Skin of body (tissue), 2 donors: ENCODE measurements around the gene LRMDA. TPM values are rescaled to one million over a fixed set of nuclear protein-coding genes. Genes with fewer than 3 reads are reported as not detected.

Experiments
- DNase-seq: peaks from one replicate; lab custom pipeline; 2025; lab: John Stamatoyannopoulos, UW
- total RNA-seq: library from RNA; depleted of rRNA; stranded (reverse); fragments of >200 nt; gene quantifications from one replicate; pipeline ENCODE4 v1.2.3, GENCODE V29; 2014

The LRMDA gene
- total RNA-seq, result 12.7 TPM

DNA sequence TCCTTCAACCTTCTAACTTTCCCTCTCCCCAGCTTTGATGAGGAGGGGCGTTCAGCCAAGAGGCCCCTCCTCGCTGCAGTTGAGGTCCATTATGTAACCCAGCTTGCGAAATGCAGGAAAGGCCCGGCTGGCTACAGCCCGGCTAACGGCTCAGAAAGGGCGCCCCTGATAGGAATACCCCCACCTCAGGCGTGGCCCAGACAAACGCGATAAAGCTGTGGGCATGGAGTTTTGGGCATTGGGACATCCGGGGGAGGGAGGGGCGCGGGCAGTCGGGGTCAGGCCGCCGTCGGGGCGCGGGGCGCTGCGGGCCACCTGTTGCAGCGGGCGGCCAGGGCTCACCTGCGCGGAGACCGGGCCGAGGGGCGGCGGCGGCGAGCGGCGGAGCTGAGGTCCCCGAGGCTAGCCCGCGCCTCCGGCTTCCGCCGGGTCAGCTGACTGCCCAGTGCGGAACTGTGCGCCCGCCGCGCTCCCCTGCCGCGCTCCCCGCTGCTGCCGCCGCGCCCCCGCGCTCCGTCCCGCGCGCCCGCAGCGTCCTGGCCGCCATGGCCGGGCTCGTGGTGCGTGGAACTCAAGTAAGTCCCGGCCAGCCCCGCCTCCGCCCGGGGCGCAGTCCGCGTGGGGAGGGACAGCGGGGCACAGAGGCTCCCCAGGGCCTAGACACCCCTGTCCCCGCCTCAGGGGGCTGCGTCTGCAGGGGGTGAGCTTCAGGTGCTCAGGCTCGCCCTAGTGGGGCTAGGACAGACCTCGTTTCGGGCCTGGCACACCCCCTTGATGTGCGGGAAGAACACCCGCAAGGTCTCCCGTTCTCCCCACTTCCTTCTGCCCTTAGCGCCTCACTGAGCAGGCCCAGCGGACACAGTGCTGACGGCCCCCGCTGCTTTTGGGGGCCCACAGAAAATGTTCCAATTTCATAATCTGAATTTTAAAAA is at the start of gene LRMDA:
TSS of gene LRMDA (plus strand) at position 445 of the 932 bp plus-strand sequence.
- DNase-seq, result no peak

DNA sequence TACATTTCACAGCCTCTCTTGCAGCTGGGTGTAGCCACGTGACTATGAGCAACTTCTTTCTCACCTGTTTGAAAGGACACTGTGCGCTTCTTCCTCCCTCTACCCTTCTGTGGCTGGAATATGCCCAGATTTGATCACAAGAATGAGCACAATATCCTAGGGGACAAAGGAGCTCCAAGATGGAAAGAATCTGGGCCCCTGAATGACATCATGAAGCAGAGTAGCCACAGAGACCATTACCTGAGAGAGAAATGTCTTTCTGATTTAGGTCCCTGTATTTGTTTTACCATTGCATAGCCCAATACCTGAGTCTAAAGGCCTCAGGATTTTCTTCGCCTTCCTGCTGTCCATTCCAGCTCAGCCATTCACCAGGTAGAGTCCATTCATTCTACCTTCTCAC is 45.3 kb upstream of the LRMDA start:
- DNase-seq, result no peak

DNA sequence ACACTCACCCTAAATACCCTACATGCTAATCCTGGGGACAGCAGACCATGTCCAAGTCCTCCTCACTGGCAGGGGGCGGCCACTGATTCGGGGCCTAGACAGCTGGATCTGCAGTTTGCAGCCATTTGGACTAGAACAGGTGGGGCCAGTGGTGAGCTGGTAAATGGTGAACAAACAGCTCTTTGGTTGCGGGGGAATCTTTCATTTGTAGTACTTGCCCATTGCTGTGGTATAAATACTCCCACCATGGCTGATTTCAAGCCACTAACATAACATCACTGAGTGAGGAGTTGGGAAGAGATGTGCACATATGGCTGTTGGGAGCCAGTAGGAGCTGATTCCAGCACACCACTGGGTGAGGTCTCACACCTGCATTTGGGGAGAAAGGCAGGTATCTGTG is 43.3 kb upstream of the LRMDA start:
- no peak for DNase-seq

GRCh38 chr10:75390178-75390577 is 41.2 kb upstream of the LRMDA start:
- DNase-seq, result no peak

- no peak for DNase-seq
Measured at GRCh38 chr10:75392271-75392670, 39.2 kb upstream of the LRMDA start.

DNA sequence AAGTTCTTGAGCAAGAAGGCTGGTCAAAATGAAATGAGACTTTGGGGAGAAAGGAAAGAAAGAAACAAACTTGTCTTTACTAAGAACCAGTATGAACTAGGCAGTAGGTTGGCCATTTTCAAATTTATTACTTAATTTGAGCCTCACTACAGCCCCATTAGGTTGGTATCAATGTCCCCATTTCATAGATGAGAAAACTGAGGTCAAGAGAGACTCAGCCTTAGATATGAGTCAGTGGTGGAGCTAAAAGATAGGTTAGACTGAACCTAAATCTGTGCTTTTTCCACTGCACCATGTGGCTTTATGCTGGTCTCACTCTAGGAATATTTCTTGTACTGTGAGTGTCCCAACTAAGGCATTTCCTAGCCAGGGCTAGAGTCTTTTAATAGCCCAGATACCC is 38.7 kb upstream of the LRMDA start:
- no peak for DNase-seq

DNA sequence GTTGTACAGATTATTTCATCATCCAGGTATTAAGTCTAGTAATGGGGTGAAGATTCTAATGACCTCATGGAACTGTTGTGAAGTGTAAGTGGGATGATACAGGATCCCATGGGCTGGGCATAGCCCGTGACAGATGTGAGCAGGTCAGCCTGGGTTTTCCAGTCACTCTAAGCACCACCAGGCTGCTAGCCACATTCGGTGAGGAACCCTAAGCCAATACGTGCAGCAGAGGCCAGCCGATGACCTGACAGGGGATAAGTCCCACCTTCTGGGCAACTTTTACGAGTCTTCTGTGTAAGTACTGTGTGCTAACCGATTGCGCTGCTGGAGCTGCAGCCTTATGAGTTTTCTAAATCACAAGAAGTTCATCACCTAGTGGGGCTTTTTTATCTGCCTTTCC is 37.2 kb upstream of the LRMDA start:
- no peak for DNase-seq

DNA sequence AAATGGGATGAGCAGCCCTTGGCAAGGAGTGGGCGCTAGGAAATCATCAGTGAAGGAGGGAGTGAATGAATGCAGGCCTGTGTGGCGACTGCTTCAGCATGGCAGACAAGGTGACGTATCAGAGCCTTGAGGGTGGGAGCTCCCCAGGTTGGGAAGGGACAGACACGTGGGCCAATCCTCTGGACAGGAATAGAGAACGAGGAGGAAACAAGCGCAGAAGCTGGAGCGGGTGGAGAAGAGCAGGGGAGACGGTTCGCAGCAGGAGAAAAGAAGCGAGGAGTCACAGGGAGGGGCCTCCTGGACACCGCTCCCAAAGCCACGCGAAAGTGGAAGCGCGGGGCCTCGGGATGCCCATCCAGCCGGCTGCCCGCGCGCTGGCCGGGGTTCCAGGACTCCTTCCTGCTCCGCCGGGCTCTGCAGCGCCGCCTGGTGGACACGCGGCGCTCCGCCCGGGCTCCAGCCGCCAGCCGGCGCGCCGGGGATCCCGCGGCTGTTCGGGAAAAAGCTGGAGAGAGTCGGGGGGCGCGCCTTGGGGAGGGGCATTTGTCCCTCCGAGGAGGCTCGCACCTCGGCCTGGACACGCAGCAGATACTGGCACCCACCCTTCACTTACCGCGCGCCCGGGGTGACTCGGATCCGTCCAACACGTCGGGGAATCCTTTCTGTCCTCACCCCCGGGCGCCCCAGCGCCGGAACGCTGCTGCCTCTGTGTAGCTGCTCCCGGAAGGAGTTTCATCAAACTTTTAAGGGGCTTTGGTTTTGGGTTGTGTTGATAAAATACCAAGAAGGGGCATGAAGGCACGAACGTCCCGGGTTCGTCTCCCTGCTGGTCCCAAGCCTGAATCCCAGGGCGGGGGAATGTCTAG is 36.1 kb upstream of the LRMDA start:
- DNase-seq, result no peak

DNA sequence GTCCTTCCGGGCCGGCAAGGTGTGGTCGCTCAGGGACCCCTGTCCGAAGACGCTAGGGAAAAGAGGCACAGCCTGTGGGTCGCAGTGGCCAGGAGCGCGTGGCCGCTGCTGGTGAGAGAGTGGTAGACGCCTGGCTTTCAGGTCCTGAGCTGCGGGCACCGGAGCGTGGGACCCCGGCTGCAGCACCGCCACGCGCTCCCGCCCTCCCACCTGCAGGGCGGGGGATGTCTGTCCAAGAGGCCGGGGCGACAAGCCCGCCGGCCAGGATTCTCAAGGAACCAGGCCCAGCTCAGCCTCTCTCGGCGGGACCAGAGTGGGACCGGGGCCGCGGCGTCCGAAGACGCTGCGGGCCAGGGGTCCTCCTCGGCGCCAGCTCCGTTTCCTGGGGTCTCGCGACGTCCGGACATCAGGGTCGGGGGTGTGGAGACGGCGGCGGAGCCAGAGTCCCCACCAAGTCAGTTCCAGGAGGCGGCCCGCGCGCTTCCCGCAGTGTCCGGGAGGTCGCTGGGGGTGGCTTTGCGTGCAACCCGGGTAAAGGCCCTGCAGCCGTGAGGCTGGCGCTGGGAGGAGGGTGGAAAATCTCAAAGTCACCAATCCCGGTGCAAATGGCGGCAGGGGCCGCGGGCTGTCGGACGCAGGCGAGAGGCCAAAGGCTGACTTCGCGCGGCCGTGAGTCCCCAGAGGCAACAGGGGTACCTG is 35.3 kb upstream of the LRMDA start:
- DNase-seq, result no peak

GRCh38 chr10:75396631-75397495 is 34.6 kb upstream of the LRMDA start:
- DNase-seq, result no peak

- DNase-seq, result no peak
Measured at GRCh38 chr10:75397496-75398199, 33.8 kb upstream of the LRMDA start.

DNA sequence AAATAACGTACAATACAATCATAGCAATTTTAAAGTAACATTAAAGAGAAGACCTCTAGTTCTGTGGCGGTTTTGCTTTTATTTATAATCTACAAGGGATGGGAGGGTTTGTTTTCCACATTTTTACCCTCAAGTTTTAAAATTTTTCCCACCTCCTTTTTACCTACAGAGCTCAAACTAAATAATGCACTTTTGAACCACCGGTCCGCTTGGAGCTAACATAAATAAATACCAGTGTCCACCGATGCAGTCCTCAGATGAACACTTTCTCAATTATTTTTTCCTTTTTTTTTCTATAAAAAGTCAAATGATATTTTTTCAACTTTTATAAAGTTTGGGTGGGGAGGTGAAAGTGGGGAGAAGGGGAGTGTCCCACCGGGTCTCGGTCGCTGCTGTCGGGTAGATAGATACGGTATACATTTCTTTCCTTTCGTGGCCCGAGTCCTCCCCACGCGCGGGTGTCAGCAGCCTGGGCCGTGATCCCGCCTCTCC is 33.2 kb upstream of the LRMDA start:
- DNase-seq, result no peak

- no peak for DNase-seq
Measured at GRCh38 chr10:75398692-75399460, 32.5 kb upstream of the LRMDA start.

GRCh38 chr10:75399461-75400162 is 31.8 kb upstream of the LRMDA start:
- peak; percentile 61 for DNase-seq

DNA sequence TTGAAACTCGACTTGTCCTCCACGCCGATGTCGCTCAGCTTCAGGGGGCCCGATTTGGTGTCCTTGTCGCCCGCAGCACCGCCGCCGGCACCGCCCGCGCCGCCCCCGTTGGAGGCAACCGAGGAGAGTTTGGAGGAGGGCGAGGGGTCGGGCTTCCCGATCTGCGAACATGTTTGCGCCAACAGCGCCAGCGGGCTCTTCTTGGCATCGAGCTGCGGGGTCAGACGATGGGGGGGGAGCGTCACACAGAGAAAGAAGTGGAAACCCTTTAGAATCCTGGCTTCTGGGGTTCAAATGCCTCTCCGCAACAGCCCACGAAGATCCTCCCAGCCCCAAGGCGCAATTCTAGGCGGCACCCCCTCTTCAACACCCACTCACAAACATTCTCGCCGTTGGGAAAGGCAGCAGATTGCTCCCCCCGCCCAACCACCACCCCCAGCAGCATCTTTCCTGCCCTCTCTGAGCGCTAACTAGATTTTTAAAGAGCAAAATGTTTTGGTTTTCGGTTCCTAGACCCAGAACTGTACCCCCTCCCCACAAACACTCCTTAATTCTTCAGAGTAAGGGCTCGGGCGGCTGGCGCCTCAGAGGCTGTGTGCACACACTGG is 31.2 kb upstream of the LRMDA start:
- no peak for DNase-seq

- DNase-seq, result peak; percentile 56
Measured at GRCh38 chr10:75400771-75401568, 30.5 kb upstream of the LRMDA start.
